HG02973 (cell line): ENCODE measurements around the gene SLCO2A1.

Experiments used
- ATAC-seq: cut with Tn5 transposase; IDR thresholded peaks from one replicate; pipeline ENCODE4 v1.9.1; 2021; ENCODE audit warnings: moderate library complexity; ENCODE audit not compliant: unreplicated experiment

The SLCO2A1 gene

DNA sequence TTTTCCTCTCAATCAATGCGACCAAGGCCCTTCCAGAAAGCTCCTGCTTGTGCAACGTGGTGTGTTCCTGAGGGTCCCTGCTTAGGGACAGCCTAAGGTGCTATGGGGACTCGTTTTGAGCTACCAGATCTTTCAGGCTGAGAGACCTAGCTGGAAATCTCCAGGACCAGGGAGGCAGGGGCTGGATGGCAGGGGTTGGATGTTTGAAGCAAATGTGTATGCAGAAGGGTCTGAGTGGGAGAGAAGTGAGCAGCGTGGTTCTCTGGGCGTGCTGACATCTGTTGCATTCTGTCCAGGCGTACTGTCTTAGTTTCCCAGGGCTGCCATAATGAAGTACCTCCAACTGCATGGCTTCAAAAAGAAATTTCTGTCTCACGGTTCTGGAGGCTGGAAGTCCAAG lies 31.7 kb upstream of the SLCO2A1 start:
- ATAC-seq: no peak

DNA sequence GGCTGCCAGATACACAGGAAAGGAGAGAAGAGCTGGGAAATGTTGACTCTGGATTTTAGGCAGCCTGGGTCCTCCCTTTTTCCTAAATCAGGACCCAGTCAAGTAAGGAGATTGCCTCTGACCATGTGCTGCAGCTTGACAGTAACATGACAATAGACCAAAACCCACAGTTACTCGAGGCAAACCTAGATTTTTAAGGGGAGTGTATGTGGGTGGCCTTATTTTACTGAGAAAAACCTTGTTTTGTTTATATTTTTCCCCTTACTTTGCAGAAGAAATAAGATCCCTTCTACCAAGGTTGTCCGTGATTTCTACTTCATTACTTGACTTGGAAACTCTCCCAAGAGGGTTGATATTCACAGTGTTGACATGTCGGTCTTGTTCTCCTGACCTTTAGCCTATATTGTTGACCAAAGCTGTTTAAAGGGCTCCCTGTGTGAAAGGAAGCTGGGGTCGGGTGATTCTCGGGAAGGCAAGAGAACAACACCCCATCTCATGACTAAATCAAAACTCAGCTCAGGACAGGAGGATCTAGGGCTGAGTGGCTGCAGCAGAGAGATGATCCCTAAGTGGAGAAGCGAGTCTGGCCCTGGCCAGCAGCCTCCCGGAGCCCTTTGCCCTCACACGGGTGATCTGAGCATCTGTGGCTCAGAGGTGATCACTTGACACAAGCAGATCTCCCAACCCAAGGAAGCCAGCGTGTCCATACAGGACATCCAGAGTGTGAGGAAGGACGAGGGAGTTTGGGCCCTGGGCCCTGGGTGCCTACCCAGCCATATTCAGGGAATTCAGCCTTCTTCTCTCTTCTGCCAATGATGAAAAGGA lies 31.0 kb upstream of the SLCO2A1 start:
- no peak for ATAC-seq

DNA sequence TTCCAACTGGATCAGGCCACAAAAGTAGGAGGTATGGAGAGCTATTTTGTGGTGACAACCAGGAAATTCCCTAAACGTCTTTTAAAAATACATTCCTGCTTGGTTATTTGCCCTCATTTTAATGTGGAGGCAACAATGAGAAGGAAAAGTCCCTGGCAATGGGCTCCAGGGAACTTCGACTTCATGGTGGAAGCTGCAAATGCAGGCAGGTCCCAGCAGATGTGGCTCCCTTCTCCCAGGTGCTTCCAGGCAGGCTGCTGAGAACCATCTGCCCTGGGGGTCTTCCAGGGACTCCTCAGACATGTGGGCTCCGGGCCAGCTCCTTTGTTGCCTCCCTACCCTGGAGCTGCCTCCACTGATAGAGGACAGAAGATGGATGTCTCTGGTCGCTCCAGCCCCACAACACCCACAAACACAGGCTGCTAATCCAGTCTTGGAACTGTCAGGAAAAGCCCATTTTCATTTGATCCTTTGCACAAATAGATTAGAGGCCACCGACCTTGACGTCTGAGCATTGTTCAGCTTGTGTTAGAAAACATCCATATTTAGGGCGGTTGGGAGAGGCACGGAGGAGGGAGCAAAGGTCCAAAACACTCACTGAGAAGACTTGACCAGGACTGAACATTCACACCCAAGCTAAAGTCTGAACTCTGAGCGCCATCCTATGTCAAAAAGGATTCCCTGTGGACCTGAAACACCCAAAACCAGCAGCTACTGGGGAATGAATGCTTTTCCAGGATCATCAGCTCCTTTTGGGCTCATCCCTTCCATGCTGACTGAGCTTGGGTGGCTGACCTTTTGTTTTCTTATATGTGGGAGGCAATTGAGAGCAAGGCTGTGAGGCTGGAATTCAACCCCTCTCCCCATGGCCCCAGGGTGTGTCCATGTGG lies 30.2 kb upstream of the SLCO2A1 start:
- no peak for ATAC-seq

DNA sequence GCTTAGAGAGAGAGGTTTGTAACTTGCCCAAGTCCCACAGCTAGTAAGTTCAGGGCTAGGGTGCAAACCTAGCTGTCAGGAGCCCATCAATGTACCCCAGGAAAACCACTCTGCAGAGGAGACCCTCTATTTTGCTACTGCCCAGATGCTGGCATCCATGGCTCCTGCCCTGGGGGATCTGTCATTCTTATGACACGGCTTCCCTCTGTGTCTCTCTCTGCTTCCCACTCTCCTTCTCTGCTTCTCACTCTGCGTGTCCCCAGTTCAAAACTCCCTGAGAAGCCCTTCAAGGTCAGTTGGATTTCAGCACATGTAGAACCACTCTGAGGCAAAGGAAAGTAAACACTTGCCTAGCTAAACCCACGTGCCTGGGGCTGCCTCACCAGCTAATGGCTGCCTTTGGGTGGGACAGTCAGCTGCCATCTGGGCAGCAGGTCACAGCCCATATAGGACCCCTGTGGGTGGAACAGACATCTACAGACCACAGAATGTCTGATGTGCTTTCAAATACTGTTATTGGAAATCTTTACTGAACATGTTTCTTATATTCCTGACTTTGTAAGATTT lies 29.4 kb upstream of the SLCO2A1 start:
- no peak for ATAC-seq

- ATAC-seq: no peak
Measured at GRCh38 chr3:134057654-134058110, 28.0 kb upstream of the SLCO2A1 start.

- no peak for ATAC-seq
Measured at GRCh38 chr3:134057006-134057653, 27.4 kb upstream of the SLCO2A1 start.

- ATAC-seq: no peak
Measured at GRCh38 chr3:134056464-134056891, 26.8 kb upstream of the SLCO2A1 start.

DNA sequence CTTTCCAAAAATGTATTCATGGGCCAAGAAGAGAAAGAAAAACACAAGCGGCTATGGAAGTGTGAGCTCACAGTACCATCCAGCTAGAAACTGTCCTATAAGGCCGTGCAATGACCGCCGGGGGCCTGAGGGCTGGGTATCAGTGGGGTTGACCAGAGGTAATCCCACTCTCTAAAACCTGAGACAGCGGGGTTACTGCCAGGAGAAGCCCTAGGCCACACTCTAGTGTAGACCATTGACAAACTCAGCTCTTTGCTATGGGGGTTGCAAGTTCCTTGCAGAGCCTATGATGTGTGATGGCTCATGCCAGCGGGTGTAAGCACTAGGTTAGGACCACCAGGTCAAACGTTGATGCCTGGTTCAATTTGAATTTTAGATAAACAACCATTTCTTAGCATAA lies 25.9 kb upstream of the SLCO2A1 start:
- no peak for ATAC-seq

- ATAC-seq: no peak
Measured at GRCh38 chr3:134054881-134055280, 25.2 kb upstream of the SLCO2A1 start.

- ATAC-seq: no peak
Measured at GRCh38 chr3:134054231-134054630, 24.5 kb upstream of the SLCO2A1 start.

DNA sequence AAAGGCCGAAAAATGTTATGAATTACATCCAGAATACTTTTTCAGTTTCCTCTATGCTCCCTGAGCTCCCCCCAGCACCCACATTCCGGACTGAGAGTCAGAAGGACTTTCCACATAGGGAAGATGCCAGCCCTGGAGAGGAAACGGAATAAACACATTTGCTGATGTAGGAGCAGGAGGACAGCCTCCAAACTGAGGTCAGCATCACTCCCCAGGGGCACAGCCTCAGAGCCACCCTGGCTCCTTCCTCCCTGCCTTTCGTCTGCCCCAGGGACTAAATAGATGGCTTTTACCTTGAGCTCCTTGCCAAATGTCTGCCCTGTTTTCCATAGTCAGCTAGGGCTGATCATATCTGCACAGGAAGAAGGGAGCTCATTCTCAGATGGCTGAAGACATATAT lies 22.6 kb upstream of the SLCO2A1 start:
- ATAC-seq: no peak

DNA sequence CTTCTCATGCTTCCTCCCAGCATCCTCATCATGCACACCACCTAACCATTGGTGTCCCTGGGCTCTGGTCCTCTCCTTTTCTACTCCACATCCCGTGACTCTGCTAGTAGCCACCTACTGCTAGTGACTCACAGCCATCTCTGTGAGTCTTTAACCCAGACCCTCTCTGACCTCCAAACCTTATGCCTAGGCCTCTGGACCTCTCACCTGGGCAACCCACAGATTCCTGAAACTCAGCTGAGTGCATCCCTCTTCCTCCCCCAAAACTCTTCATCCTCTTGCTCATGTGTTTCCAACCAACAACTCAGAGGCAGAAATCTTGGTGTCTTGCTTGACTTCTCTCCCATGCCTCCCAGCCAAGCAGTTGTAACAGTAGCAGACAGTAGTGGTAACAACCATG lies 20.0 kb upstream of the SLCO2A1 start:
- ATAC-seq: no peak

DNA sequence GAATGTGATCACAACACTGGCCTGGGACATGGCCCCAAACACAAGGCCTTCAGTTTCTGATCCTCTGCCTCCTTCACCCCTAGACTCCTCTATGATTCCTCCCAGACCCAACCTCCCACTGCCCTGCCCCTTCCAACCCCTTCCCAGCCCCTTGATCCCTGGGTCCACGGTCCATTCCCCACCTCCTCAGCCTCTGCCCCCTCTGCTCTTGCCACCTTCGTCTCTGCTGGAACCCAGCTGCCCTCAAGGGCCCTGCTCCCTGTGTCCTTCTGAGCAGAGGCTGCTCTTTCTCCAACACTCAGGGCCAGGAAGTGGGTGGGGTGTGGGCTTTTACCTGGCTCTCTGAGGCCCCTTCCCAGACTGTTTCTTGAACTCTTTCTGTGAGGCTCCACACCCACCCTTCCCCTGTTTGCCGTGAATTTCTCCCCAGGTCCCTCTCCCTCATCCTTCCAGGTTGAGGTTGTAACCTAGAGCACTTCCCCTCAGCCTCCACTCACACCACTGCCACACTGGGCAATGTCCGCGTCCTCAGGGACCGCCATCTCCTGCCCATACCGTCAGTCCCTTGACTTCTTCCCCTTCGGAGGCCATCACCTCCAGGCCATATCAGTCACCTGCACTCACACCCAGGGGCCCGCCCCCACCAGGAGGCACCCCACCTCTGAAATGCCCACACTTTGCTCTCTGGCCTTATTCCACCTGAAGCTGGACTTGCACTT lies 18.7 kb upstream of the SLCO2A1 start:
- ATAC-seq: no peak

DNA sequence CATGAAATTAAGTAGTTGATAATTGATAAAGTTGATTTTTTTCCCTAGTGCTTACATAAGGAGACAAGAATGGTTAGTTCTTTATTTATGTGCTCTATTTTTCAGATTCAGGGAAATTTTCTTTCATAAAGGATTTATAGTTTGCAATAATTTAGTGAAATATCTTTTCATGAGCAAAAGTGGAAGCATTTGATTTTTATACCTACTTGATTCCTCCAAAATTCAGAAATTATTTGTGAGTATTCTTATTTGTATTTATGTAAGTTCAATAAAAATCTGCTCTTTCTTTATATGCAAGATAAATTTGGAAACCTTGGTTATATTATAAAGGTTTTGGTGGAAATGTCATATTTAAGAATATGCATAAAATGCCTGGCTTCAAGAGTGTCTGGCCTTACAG lies 14.7 kb upstream of the SLCO2A1 start:
- no peak for ATAC-seq

DNA sequence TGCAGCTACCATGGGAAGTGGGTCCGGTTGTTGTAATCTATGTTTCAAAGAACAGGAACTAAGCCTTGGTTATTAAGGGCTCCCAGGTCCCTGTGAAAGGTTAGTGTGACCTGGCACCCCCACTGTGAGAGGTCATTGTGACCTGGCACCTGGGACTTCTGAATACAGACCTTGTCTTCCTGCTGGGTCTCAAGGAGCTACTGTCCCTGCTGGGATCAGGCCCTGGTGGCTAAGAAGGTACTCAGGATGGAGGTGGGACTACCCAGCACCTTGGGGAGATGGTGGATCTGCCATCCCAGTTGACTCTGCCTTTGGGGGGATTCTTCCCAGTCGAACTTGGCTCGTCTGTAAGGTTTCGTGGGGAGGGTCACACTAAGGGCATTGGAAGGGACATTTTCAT lies 10.3 kb upstream of the SLCO2A1 start:
- ATAC-seq: no peak

- no peak for ATAC-seq
Measured at GRCh38 chr3:134039161-134039862, 9.6 kb upstream of the SLCO2A1 start.

- no peak for ATAC-seq
Measured at GRCh38 chr3:134038716-134039115, 9.0 kb upstream of the SLCO2A1 start.

GRCh38 chr3:134038071-134038491 lies 8.4 kb upstream of the SLCO2A1 start:
- ATAC-seq: no peak

- no peak for ATAC-seq
Measured at GRCh38 chr3:134037168-134037567, 7.4 kb upstream of the SLCO2A1 start.

GRCh38 chr3:134036291-134036690 lies 6.6 kb upstream of the SLCO2A1 start:
- ATAC-seq: no peak
